Lower leg skin (tissue), 4 donors: ENCODE results near the gene VPS26B. TPM values are rescaled to one million over a fixed set of nuclear protein-coding genes. Genes with fewer than 3 reads are reported as not detected.

Experiments used
- DNase-seq, 2 donors: peaks; one replicate each; pipeline ENCODE4 v3.0.0-alpha.2; 2019; ENCODE audit warnings: low spot score in 2 of 2
- H3K4me3 ChIP-seq: fragments of 200-600 bp; sonication (generic); 2 replicates; pipeline ENCODE4 v1.5.1; 2017; ENCODE audit warnings: mild to moderate bottlenecking, low read depth; ENCODE audit not compliant: poor library complexity, severe bottlenecking
- CTCF ChIP-seq, 3 donors: fragments of 450-650 bp; IDR thresholded peaks; one replicate each; pipeline ENCODE4 v1.5.1; 2016; ENCODE audit warnings: antibody characterized with exemption in 3 of 3, mild to moderate bottlenecking in 3 of 3, moderate library complexity in 2 of 3
- POLR2A ChIP-seq, 2 donors: fragments of 450-650 bp; IDR thresholded peaks; one replicate each; pipeline ENCODE4 v1.6.1; 2016 to 2017; ENCODE audit warnings: antibody characterized with exemption in 2 of 2, mild to moderate bottlenecking in 1 of 2, moderate library complexity in 1 of 2
- WGBS, 2 donors: methylation state at CpG; one replicate each; pipeline ENCODE4 v1.1.5; 2018; 5-methylcytosine and 5-hydroxymethylcytosine counted together
- intact Hi-C: fragments of 100-400 bp; cut with DNase I; formaldehyde crosslinking; loops from one replicate; pipeline ENCODE4 v1.15.0; 2023; ENCODE audit warnings: low total_unique reads
- total RNA-seq, 4 donors: library from RNA; depleted of rRNA; stranded (reverse); fragments of >200 nt; gene quantifications; one replicate each; pipeline ENCODE4 v1.1.0, GENCODE V29; 2016

Gene VPS26B
- total RNA-seq, 4 donors from 2014 or later: 50.6 to 76.5 (median 64.1) TPM

- H3K4me3 ChIP-seq: no peak overlapping the region
- WGBS, 2 donors: 91% methylated on average over 7 of the region's 7 CpGs
- DNase-seq: no peak
- intact Hi-C loops: no loop called here
- no peak for TF ChIP-seq POLR2A (IDR thresholded peaks at IDR 0.05)
- TF ChIP-seq CTCF (IDR thresholded peaks at IDR 0.05): no peak
Measured at GRCh38 chr11:134215836-134216235, 8.6 kb upstream of the VPS26B start.

GRCh38 chr11:134216816-134217215 lies 7.7 kb upstream of the VPS26B start:
- intact Hi-C loops: no loop called here
- WGBS, 2 donors: 95 to 97% methylated on average over 3 of the region's 3 CpGs
- no peak for TF ChIP-seq POLR2A (IDR thresholded peaks at IDR 0.05)
- no peak for DNase-seq
- no peak overlapping the region for H3K4me3 ChIP-seq

- no peak for DNase-seq
- no peak for TF ChIP-seq POLR2A (IDR thresholded peaks at IDR 0.05)
- TF ChIP-seq CTCF (IDR thresholded peaks at IDR 0.05): no peak
- peak overlapping the region; percentile 44 for H3K4me3 ChIP-seq
- WGBS, 2 donors: 9 to 10% methylated on average over 5 of the region's 5 CpGs
- intact Hi-C loops: no loop called here
Measured at GRCh38 chr11:134223121-134223520, 1.4 kb upstream of the VPS26B start.

- TF ChIP-seq POLR2A (IDR thresholded peaks at IDR 0.05) (no peak), CTCF (IDR thresholded peaks at IDR 0.05) (no peak)
- intact Hi-C loops: no loop called here
- DNase-seq: peak; percentile 67 to 94
- peak overlapping the region; percentile 66 for H3K4me3 ChIP-seq
- 0% methylated on average over 37 to 38 of the region's 93 CpGs for WGBS, 2 donors
Measured at GRCh38 chr11:134224710-134225664, 516 bp downstream of the VPS26B start.

- 87 to 93% methylated on average over 5 of the region's 5 CpGs for WGBS, 2 donors
- intact Hi-C loops: no loop called here
- DNase-seq: no peak
- TF ChIP-seq POLR2A (IDR thresholded peaks at IDR 0.05) (no peak), CTCF (IDR thresholded peaks at IDR 0.05) (no peak)
- H3K4me3 ChIP-seq: no peak overlapping the region
Measured at GRCh38 chr11:134226806-134227325, 2.4 kb downstream of the VPS26B start.

- peak in 1 of 2 donors; percentile 46 for DNase-seq
- intact Hi-C loops: no loop called here
- no peak overlapping the region for H3K4me3 ChIP-seq
- 72 to 74% methylated on average over 6 of the region's 6 CpGs for WGBS, 2 donors
- no peak for TF ChIP-seq POLR2A (IDR thresholded peaks at IDR 0.05)
- no peak for TF ChIP-seq CTCF (IDR thresholded peaks at IDR 0.05)
Measured at GRCh38 chr11:134228625-134229024, 4.2 kb downstream of the VPS26B start.
